NOMO-1 (cell line): ENCODE measurements around the gene STK35.
"Not testable (repeated sequence)": the region's sequence is repeated elsewhere in the genome, so short reads cannot be mapped to it uniquely, and the experiment has no call there.

ENCODE experiments used
- DNase-seq, 2 experiments: peaks; one replicate each; lab custom pipeline; 2025; ENCODE audit not compliant: unreplicated experiment in 2 of 2; lab: John Stamatoyannopoulos, UW

STK35 gene

DNA sequence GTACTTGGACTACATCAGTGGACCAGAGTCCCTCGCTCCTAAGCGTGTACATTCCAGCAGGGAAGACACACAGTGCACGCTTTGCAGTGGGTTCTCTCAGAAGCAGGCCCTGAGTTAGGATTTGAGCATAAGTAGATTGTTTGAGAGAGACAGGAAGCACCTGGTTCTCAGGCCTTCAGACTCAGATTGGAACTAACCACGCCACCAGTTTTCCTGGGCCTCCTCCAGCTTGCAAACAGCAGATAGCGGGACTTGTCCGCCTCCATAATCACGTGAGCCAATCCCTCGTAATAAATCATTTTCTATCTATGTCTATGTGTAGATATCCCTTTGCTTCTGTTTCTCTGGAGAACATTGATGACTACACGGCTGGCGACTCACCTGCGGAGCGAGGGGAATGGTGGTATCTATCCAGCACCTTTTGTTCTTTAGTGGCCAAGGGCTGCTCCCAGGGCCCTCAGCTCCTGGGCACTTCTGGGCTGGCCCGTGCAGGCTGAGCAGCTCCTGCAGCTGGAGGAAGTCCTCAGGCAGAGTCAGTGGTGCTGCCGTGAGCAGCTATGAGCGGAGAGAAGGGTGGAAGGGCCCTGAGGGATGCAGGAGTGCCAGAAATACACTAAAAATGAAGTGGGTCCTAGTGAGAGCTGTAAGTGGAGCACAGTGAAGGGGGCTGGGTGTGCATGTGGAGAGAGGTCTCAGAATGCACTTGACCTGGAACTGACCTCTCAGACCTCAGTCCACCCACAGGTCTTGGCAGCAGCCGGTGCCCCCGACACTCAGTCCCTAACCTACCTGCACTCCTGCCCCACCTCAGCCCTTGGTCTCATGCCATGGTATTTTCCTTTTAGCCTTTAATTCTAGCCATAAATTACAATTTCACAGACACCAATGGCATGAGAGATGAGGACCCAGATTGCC is 76.9 kb downstream of the STK35 start:
- DNase-seq = no peak

DNA sequence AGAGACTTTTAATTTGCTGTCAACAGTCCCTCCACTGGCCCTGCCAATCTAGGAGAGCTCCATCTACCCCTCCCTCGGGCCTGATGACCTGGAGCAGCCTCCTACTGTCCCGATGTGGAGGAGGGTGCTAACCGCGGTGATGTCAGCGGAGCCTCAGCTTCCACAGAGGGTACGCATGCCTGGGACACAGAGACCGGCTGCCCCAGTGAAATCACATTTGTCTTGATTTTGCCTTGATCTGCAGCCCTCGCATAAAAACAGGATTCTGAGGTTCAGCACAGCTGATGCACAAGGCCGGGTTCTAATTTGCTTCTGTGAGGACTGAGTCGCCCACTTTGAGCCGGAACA is 77.6 kb downstream of the STK35 start:
- DNase-seq = no peak

DNA sequence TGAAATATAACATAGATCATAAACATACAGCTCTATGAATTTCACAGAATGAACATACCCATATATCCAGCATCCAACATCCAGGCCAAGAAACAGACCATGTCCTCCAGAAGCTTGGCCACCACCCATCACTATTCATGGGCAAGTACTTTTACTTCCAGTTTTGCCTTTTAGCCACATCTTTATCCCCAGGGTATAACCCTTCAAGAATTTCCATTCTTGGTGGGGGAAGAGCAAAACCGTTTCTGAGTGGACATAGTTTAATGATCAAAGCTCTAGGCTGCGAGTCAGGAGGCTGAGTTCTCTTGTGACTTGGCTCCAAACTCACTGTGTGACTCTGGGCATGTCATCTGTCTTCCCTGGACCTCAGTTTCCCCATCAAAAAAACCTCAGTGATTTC is 78.3 kb downstream of the STK35 start:
- DNase-seq = no peak

DNA sequence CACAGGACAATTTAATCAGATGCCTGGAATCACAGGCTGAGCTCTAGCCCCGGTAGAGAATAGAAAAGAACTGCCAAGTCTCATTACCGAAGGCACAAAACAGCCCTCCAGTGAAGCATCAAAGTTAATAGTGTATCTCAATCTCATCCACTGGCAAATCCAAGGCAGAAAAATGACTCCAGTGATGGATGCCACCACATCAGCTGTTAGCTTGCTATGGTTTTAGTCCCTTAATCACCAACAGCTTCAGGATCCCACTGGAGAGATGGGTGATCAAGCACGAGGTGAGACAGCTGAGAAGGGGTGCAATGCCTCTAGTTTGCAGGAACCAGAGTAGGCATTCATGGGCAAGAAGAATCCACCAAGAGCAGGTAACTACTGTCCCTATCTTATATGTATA is 81.8 kb downstream of the STK35 start:
- DNase-seq = no peak

DNA sequence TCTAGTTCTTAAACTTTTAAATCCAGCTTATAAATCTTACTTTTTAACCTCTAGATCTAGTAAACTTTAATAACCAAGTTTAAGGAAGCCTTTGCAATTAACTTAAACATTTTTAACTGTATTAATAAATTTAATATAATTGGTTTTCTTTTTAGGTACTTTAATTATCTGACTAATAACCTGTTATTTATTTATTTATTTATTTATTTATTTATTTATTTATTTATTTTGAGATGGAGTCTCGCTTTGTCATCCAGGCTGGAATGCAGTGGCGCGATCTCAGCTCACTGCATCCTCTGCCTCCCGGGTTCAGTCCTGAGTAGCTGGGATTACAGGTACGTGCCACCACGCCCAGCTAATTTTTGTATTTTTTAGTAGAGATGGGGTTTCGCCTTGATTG is 83.3 kb downstream of the STK35 start:
- not testable (repeated sequence) for DNase-seq

DNA sequence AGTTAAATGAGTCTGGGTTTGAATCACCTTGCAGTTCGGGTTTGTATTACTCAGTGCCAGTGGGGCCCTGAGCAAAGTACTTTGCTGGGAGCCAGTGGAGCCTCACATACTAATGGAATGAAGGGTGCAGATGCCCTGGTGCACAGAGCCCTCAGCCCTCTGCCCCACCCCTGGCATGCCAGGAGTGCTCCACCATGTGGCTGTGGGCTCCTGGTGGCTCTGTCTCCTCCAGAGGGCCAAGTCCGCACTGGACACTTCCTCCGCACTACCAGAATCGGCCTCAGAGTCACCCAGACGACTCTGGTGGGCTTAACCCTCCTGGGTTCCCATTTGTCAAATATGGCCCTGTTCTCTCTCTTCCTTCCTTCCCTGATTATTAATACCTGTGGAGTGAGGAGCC is 94.0 kb downstream of the STK35 start:
- DNase-seq = no peak

DNA sequence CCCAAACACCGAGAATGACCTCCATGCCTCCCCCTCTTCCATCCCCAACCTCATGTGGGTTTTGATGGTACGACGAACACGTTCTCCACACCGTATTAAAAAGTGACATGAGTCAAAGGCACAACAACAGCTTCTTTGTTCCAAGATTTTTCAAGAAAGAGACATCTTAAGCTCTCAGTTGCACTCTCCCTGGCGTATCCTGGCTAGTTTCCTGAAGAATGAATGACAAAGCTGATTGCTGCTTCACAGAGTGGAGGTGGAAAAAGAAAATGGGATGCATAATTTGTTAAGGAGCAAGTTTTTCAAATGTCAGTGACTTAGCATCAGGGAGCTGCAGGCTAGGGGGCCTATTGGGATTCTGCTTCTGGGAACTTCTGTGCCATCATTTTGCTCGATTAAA is 95.5 kb downstream of the STK35 start:
- no peak for DNase-seq
